ENCODE measurements around the gene RSBN1.

The RSBN1 gene

GRCh38 chr1:113808450-113809195, 3.7 kb downstream of the RSBN1 start:
- peaks cover 22% of the 10 kb centered on the region for H3K36me3 ChIP-seq (ENCODE audit: insufficient read depth, low read length)
- TF ChIP-seq POLR2AphosphoS5 (IDR thresholded peaks at IDR 0.05; ENCODE audit: borderline replicate concordance, low read depth, low read length) (no peak), FOXP2 (optimal IDR thresholded peaks at IDR 0.05; ENCODE audit: control extremely low read depth, extremely low read length, insufficient read depth) (no peak), EZH2 (IDR thresholded peaks at IDR 0.05) (no peak)
- H3K4me3 ChIP-seq: peak overlapping the region; percentile 81
- no peak for DNase-seq (ENCODE audit: low read depth, low spot score)
- no peak overlapping the region for H3K9ac ChIP-seq (ENCODE audit: insufficient read length)
- H3K9me3 ChIP-seq (ENCODE audit: low read depth, low read length): no peaks in the 10 kb centered on the region
- peak overlapping the region; percentile 57 for H3K27ac ChIP-seq

GRCh38 chr1:113805639-113806038, 6.6 kb downstream of the RSBN1 start:
- Histone ChIP-seq H3K4me3 (no peak overlapping the region), H3K9me3 (ENCODE audit: low read depth, low read length) (no peaks in the 10 kb centered on the region), H3K36me3 (ENCODE audit: insufficient read depth, low read length) (peaks cover 30% of the 10 kb centered on the region), H3K9ac (ENCODE audit: insufficient read length) (no peak overlapping the region), H3K27ac (no peak overlapping the region)
- DNase-seq (ENCODE audit: low read depth, low spot score): no peak
- TF ChIP-seq FOXP2 (optimal IDR thresholded peaks at IDR 0.05; ENCODE audit: control extremely low read depth, extremely low read length, insufficient read depth) (no peak), POLR2AphosphoS5 (IDR thresholded peaks at IDR 0.05; ENCODE audit: borderline replicate concordance, low read depth, low read length) (no peak), EZH2 (IDR thresholded peaks at IDR 0.05) (no peak)

- Histone ChIP-seq H3K36me3 (ENCODE audit: insufficient read depth, low read length) (peaks cover 30% of the 10 kb centered on the region), H3K9me3 (ENCODE audit: low read depth, low read length) (no peaks in the 10 kb centered on the region), H3K9ac (ENCODE audit: insufficient read length) (no peak overlapping the region), H3K4me3 (no peak overlapping the region), H3K27ac (no peak overlapping the region)
- TF ChIP-seq EZH2 (IDR thresholded peaks at IDR 0.05) (no peak), FOXP2 (optimal IDR thresholded peaks at IDR 0.05; ENCODE audit: control extremely low read depth, extremely low read length, insufficient read depth) (no peak), POLR2AphosphoS5 (IDR thresholded peaks at IDR 0.05; ENCODE audit: borderline replicate concordance, low read depth, low read length) (no peak)
- DNase-seq (ENCODE audit: low read depth, low spot score): no peak
Observed at GRCh38 chr1:113805256-113805531, 7.1 kb downstream of the RSBN1 start.

GRCh38 chr1:113804421-113805255, 7.6 kb downstream of the RSBN1 start:
- Histone ChIP-seq H3K9ac (ENCODE audit: insufficient read length) (no peak overlapping the region), H3K9me3 (ENCODE audit: low read depth, low read length) (no peaks in the 10 kb centered on the region), H3K36me3 (ENCODE audit: insufficient read depth, low read length) (peaks cover 30% of the 10 kb centered on the region), H3K4me3 (no peak overlapping the region), H3K27ac (no peak overlapping the region)
- TF ChIP-seq FOXP2 (optimal IDR thresholded peaks at IDR 0.05; ENCODE audit: control extremely low read depth, extremely low read length, insufficient read depth) (no peak), EZH2 (IDR thresholded peaks at IDR 0.05) (no peak), POLR2AphosphoS5 (IDR thresholded peaks at IDR 0.05; ENCODE audit: borderline replicate concordance, low read depth, low read length) (no peak)
- no peak for DNase-seq (ENCODE audit: low read depth, low spot score)

- Histone ChIP-seq H3K9me3 (ENCODE audit: low read depth, low read length) (no peaks in the 10 kb centered on the region), H3K9ac (ENCODE audit: insufficient read length) (no peak overlapping the region), H3K36me3 (ENCODE audit: insufficient read depth, low read length) (peaks cover 27% of the 10 kb centered on the region), H3K4me3 (no peak overlapping the region), H3K27ac (no peak overlapping the region)
- TF ChIP-seq EZH2 (IDR thresholded peaks at IDR 0.05) (no peak), POLR2AphosphoS5 (IDR thresholded peaks at IDR 0.05; ENCODE audit: borderline replicate concordance, low read depth, low read length) (no peak), FOXP2 (optimal IDR thresholded peaks at IDR 0.05; ENCODE audit: control extremely low read depth, extremely low read length, insufficient read depth) (no peak)
- no peak for DNase-seq (ENCODE audit: low read depth, low spot score)
Observed at GRCh38 chr1:113802367-113803007, 9.8 kb downstream of the RSBN1 start.

- H3K4me3 ChIP-seq: no peak overlapping the region
- H3K36me3 ChIP-seq (ENCODE audit: insufficient read depth, low read length): peaks cover 39% of the 10 kb centered on the region
- H3K9ac ChIP-seq (ENCODE audit: insufficient read length): no peak overlapping the region
- H3K9me3 ChIP-seq (ENCODE audit: low read depth, low read length): no peaks in the 10 kb centered on the region
- H3K27ac ChIP-seq: no peak overlapping the region
- no peak for DNase-seq (ENCODE audit: low read depth, low spot score)
- TF ChIP-seq POLR2AphosphoS5 (IDR thresholded peaks at IDR 0.05; ENCODE audit: borderline replicate concordance, low read depth, low read length): no peak
- no peak for TF ChIP-seq EZH2 (IDR thresholded peaks at IDR 0.05)
- TF ChIP-seq FOXP2 (optimal IDR thresholded peaks at IDR 0.05; ENCODE audit: control extremely low read depth, extremely low read length, insufficient read depth): no peak
Observed at GRCh38 chr1:113800487-113800886, 11.8 kb downstream of the RSBN1 start.

- H3K27ac ChIP-seq: no peak overlapping the region
- H3K36me3 ChIP-seq (ENCODE audit: insufficient read depth, low read length): peaks cover 43% of the 10 kb centered on the region
- H3K9ac ChIP-seq (ENCODE audit: insufficient read length): no peak overlapping the region
- no peak overlapping the region for H3K4me3 ChIP-seq
- DNase-seq (ENCODE audit: low read depth, low spot score): no peak
- TF ChIP-seq POLR2AphosphoS5 (IDR thresholded peaks at IDR 0.05; ENCODE audit: borderline replicate concordance, low read depth, low read length) (no peak), EZH2 (IDR thresholded peaks at IDR 0.05) (no peak), FOXP2 (optimal IDR thresholded peaks at IDR 0.05; ENCODE audit: control extremely low read depth, extremely low read length, insufficient read depth) (no peak)
- H3K9me3 ChIP-seq (ENCODE audit: low read depth, low read length): no peaks in the 10 kb centered on the region
Observed at GRCh38 chr1:113797472-113797871, 14.8 kb downstream of the RSBN1 start.
